Neuronal stem cell (in vitro differentiated cells): ENCODE results near the gene TTC28.

Experiments
- DNase-seq: peaks from one replicate; pipeline ENCODE4 v3.0.0-alpha.2; 2013; ENCODE audit warnings: low spot score
- H2AFZ ChIP-seq: one replicate; pipeline ENCODE4 v1.6.1; 2013; ENCODE audit warnings: mild to moderate bottlenecking, low read length, inconsistent platforms
- H2AK5ac ChIP-seq: 2 replicates; pipeline ENCODE4 v1.6.1; 2013; ENCODE audit warnings: low read depth, mild to moderate bottlenecking, inconsistent platforms, low read length, moderate library complexity, mixed read lengths
- H2BK120ac ChIP-seq: 2 replicates; pipeline ENCODE4 v1.6.1; 2013; ENCODE audit warnings: low read depth, mild to moderate bottlenecking, inconsistent platforms, low read length, moderate library complexity, mixed read lengths
- H2BK12ac ChIP-seq: one replicate; pipeline ENCODE4 v1.6.1; 2013; ENCODE audit warnings: low read length, inconsistent platforms
- H2BK15ac ChIP-seq: 2 replicates; pipeline ENCODE4 v1.6.1; 2013; ENCODE audit warnings: mild to moderate bottlenecking, low read length, inconsistent platforms, mixed read lengths
- H2BK5ac ChIP-seq: one replicate; pipeline ENCODE4 v1.6.1; 2013; ENCODE audit warnings: inconsistent platforms, mild to moderate bottlenecking, low read length, moderate library complexity
- H3K14ac ChIP-seq: one replicate; pipeline ENCODE4 v1.6.1; 2013; ENCODE audit warnings: low read length, inconsistent platforms
- H3K18ac ChIP-seq: 2 replicates; pipeline ENCODE4 v1.6.1; 2013; ENCODE audit warnings: low read length, inconsistent platforms
- H3K23ac ChIP-seq: 2 replicates; pipeline ENCODE4 v1.6.1; 2013; ENCODE audit warnings: low read depth, mild to moderate bottlenecking, mixed read lengths, low read length, inconsistent platforms; ENCODE audit not compliant: poor library complexity
- H3K27ac ChIP-seq: replicated peaks from 3 replicates; pipeline ENCODE4 v1.5.1; 2013; ENCODE audit warnings: low read length, inconsistent platforms
- H3K27me3 ChIP-seq, 3 experiments: 2 replicates each; pipeline ENCODE4 v1.6.1; 2013; ENCODE audit warnings: low read length in 3 of 3, mild to moderate bottlenecking in 2 of 3, inconsistent platforms in 1 of 3, low read depth in 1 of 3, mixed read lengths in 1 of 3, moderate library complexity in 1 of 3; ENCODE audit not compliant: control insufficient read depth in 3 of 3, insufficient read depth in 3 of 3
- H3K36me3 ChIP-seq, 2 donors: replicated peaks in 1 of 2; 2 replicates each; pipeline ENCODE4 v1.6.1; 2013; ENCODE audit warnings: low read length in 2 of 2; ENCODE audit not compliant: control insufficient read depth in 2 of 2, insufficient read depth in 2 of 2
- H3K4ac ChIP-seq: 2 replicates; pipeline ENCODE4 v1.6.1; 2013; ENCODE audit warnings: inconsistent platforms, mild to moderate bottlenecking, low read length, moderate library complexity
- H3K4me1 ChIP-seq, 2 donors: 1 replicate in 1 of 2; 2 replicates in 1 of 2; pipeline ENCODE4 v1.6.1; 2013; ENCODE audit warnings: low read length in 2 of 2, low read depth in 1 of 2; ENCODE audit not compliant: control insufficient read depth in 2 of 2, insufficient read depth in 1 of 2
- H3K4me2 ChIP-seq: one replicate; pipeline ENCODE4 v1.6.1; 2013; ENCODE audit warnings: mild to moderate bottlenecking, low read length, inconsistent platforms; ENCODE audit not compliant: insufficient read depth, poor library complexity, severe bottlenecking
- H3K4me3 ChIP-seq, 2 donors: 2 replicates each; pipeline ENCODE4 v1.5.1; 2013; ENCODE audit warnings: low read length in 2 of 2, mild to moderate bottlenecking in 2 of 2, inconsistent platforms in 1 of 2, moderate library complexity in 1 of 2
- H3K79me1 ChIP-seq: one replicate; pipeline ENCODE4 v1.6.1; 2013; ENCODE audit warnings: low read depth, mild to moderate bottlenecking, inconsistent platforms, low read length, moderate library complexity
- H3K9ac ChIP-seq: one replicate; pipeline ENCODE4 v1.6.1; 2013; ENCODE audit warnings: mild to moderate bottlenecking, low read depth, low read length, inconsistent platforms; ENCODE audit not compliant: poor library complexity
- H3K9me3 ChIP-seq, 2 donors: replicated peaks in 1 of 2; 2 replicates each; pipeline versions ENCODE3 to v1.6.1; 2013; ENCODE audit warnings: low read length in 2 of 2, mild to moderate bottlenecking in 2 of 2, inconsistent platforms in 1 of 2, low read depth in 1 of 2, mixed read lengths in 1 of 2, moderate library complexity in 1 of 2; ENCODE audit not compliant: control insufficient read depth in 2 of 2, insufficient read depth in 1 of 2
- H4K8ac ChIP-seq: one replicate; pipeline ENCODE4 v1.6.1; 2013; ENCODE audit warnings: low read depth, mild to moderate bottlenecking, inconsistent platforms, low read length, moderate library complexity
- H4K91ac ChIP-seq: one replicate; pipeline ENCODE4 v1.6.1; 2013; ENCODE audit warnings: low read length, low read depth, mild to moderate bottlenecking, inconsistent platforms; ENCODE audit not compliant: poor library complexity
- WGBS, 2 donors: extraction: QIAGEN DNeasy Blood & Tissue Kit; methylation state at CpG; one replicate each; pipeline ENCODE4 v1.1.7; 2013; ENCODE audit warnings: missing lambda C conversion rate in 2 of 2, mixed read lengths in 1 of 2; ENCODE audit not compliant: insufficient read length in 2 of 2, insufficient replicate concordance in 1 of 2; ENCODE audit errors: extremely low coverage in 2 of 2; 5-methylcytosine and 5-hydroxymethylcytosine counted together

Gene TTC28

DNA sequence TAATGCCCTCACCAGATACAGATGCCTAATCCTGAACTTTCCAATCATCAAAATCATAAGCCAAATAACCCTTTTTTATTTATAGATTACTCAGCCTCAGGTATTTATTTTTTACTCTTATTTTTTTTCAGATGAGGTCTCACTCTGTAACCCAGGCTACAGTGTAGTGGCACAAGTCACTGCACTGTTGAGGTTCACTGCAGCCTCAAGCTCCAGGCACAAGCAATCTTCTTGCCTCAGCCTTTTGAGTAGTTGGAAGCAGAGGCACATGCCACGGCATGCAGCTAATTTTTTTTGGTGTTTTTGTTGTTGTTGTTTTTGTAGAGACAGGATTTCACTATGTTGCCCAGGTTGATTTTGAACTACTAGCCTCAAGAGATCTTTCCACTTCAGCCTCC is 49.5 kb downstream of the TTC28 start:
- Histone ChIP-seq H2BK120ac (no peak overlapping the region), H3K9ac (no peak overlapping the region), H2BK12ac (no peak overlapping the region), H2AFZ (no peak overlapping the region), H3K23ac (no peak overlapping the region), H3K18ac (no peak overlapping the region), H3K27ac (no peak overlapping the region), H3K9me3 (no peaks in the 10 kb centered on the region), H3K4me1 (peaks cover 4 to 5% of the 10 kb centered on the region in 2 donors), H4K91ac (no peak overlapping the region), H3K79me1 (no peaks in the 10 kb centered on the region), H3K27me3 (no peaks in the 10 kb centered on the region), H4K8ac (no peak overlapping the region), H2BK5ac (no peak overlapping the region), H3K36me3 (peaks cover 0 to 40% of the 10 kb centered on the region in 2 donors), H3K4me3 (no peak overlapping the region), H2AK5ac (no peak overlapping the region), H2BK15ac (no peak overlapping the region), H3K14ac (no peak overlapping the region), H3K4ac (no peak overlapping the region), H3K4me2 (no peak overlapping the region)
- no CpG with 5 or more reads among the region's 1 CpG for WGBS, 2 donors
- DNase-seq = no peak

- Histone ChIP-seq H3K4ac (no peak overlapping the region), H3K36me3 (peaks cover 0 to 44% of the 10 kb centered on the region in 2 donors), H2BK12ac (no peak overlapping the region), H2BK15ac (no peak overlapping the region), H3K79me1 (no peaks in the 10 kb centered on the region), H3K4me3 (no peak overlapping the region), H2AFZ (no peak overlapping the region), H2AK5ac (no peak overlapping the region), H3K27me3 (no peaks in the 10 kb centered on the region), H2BK120ac (no peak overlapping the region), H3K9me3 (no peaks in the 10 kb centered on the region), H3K4me1 (peaks cover 4 to 5% of the 10 kb centered on the region in 2 donors), H3K14ac (no peak overlapping the region), H3K27ac (no peak overlapping the region), H3K18ac (no peak overlapping the region), H4K91ac (no peak overlapping the region), H3K23ac (no peak overlapping the region), H2BK5ac (no peak overlapping the region), H4K8ac (no peak overlapping the region), H3K9ac (no peak overlapping the region), H3K4me2 (no peak overlapping the region)
- no peak for DNase-seq
- WGBS, 2 donors = no CpG with 5 or more reads among the region's 4 CpGs
Observed at GRCh38 chr22:28629420-28630176, 50.0 kb downstream of the TTC28 start.

- H3K4me3 ChIP-seq = no peak overlapping the region
- H3K4ac ChIP-seq = no peak overlapping the region
- no peak overlapping the region for H3K18ac ChIP-seq
- peaks cover 0 to 48% of the 10 kb centered on the region in 2 donors for H3K36me3 ChIP-seq
- no peak overlapping the region for H3K9ac ChIP-seq
- H3K9me3 ChIP-seq = peaks cover 0 to 4% of the 10 kb centered on the region in 2 donors
- no peak overlapping the region for H2BK120ac ChIP-seq
- H2AK5ac ChIP-seq = no peak overlapping the region
- no peak overlapping the region for H4K91ac ChIP-seq
- H2BK15ac ChIP-seq = no peak overlapping the region
- H3K4me2 ChIP-seq = no peak overlapping the region
- DNase-seq = no peak
- H3K14ac ChIP-seq = no peak overlapping the region
- H4K8ac ChIP-seq = no peak overlapping the region
- H3K4me1 ChIP-seq = peaks cover 4 to 5% of the 10 kb centered on the region in 2 donors
- H2BK5ac ChIP-seq = no peak overlapping the region
- no peak overlapping the region for H3K27ac ChIP-seq
- no CpG with 5 or more reads among the region's 1 CpG for WGBS, 2 donors
- H2BK12ac ChIP-seq = no peak overlapping the region
- H3K27me3 ChIP-seq = no peaks in the 10 kb centered on the region
- no peak overlapping the region for H3K23ac ChIP-seq
- no peaks in the 10 kb centered on the region for H3K79me1 ChIP-seq
- no peak overlapping the region for H2AFZ ChIP-seq
Observed at GRCh38 chr22:28628766-28629165, 50.9 kb downstream of the TTC28 start.

DNA sequence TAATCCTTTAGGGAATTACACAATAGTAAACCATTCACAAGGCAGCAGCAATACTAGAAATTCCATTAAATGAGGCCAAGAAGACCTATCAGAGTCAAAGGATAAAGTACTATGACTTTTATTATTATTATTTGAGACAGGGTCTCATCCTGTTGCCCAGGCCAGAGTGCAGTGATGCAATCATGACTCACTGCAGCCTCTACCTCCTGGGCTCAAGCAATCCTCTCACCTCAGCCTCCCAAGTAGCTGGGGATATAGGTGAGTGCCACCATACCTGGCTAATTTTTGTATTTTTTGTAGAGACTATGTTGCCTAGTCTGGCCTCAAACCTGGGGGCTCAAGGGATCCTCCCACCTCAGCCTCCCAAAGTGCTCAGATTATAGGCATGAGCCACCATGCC is 51.8 kb downstream of the TTC28 start:
- Histone ChIP-seq H2BK12ac (no peak overlapping the region), H2BK5ac (no peak overlapping the region), H3K9me3 (peaks cover 0 to 4% of the 10 kb centered on the region in 2 donors), H3K4me1 (peaks cover 4 to 5% of the 10 kb centered on the region in 2 donors), H2AK5ac (no peak overlapping the region), H2AFZ (no peak overlapping the region), H3K27ac (no peak overlapping the region), H3K27me3 (no peaks in the 10 kb centered on the region), H3K23ac (no peak overlapping the region), H3K14ac (no peak overlapping the region), H2BK15ac (no peak overlapping the region), H3K4me2 (no peak overlapping the region), H3K4me3 (no peak overlapping the region), H4K91ac (no peak overlapping the region), H3K18ac (no peak overlapping the region), H3K9ac (no peak overlapping the region), H3K36me3 (peaks cover 0 to 42% of the 10 kb centered on the region in 2 donors), H2BK120ac (no peak overlapping the region), H4K8ac (no peak overlapping the region), H3K4ac (no peak overlapping the region), H3K79me1 (no peaks in the 10 kb centered on the region)
- no peak for DNase-seq
